Measurements from ENCODE around the gene SORCS3.

- TF ChIP-seq STAT5B (CRISPR knock-in tag; IDR thresholded peaks at IDR 0.05) (no peak), SRSF7 (optimal IDR thresholded peaks at IDR 0.05; ENCODE audit: low read depth, low read length) (no peak), MAFK (IDR thresholded peaks at IDR 0.05; ENCODE audit: low read length) (no peak), JUNB (CRISPR knock-in tag; conservative IDR thresholded peaks at IDR 0.05) (no peak), NRF1 (conservative IDR thresholded peaks at IDR 0.05 in 1 of 2, IDR thresholded peaks at IDR 0.05 in 1 of 2) (no peak), CTCF (IDR thresholded peaks at IDR 0.05 in 2 of 3, conservative IDR thresholded peaks at IDR 0.05 in 1 of 3; ENCODE audit: insufficient read depth in 2 of 3, low read depth in 1 of 3, low read length in 3 of 3) (no peak)
Measured at GRCh38 chr10:105026566-105026965, 385.5 kb downstream of the SORCS3 start.

Measured in K562 (cell line).